HepG2 (cell line): ENCODE results near the gene CIAO2B. TPM values are rescaled to one million over a fixed set of nuclear protein-coding genes. Genes with fewer than 3 reads are reported as not detected.
"Not testable (repeated sequence)": the region's sequence is repeated elsewhere in the genome, so short reads cannot be mapped to it uniquely, and the experiment has no call there.

ENCODE experiments used
- ATAC-seq: fragments of 200-7000 bp; cut with Tn5 transposase; 3 replicates; pipeline ENCODE4 v1.9.1; 2020; ENCODE audit warnings: mild to moderate bottlenecking, moderate library complexity
- BruUV-seq: library from RNA; stranded (reverse); fragments of 400-500 nt; replicated peaks from 2 replicates; lab custom pipeline; 2021; lab: Mats Ljungman, UMichigan
- CTCF ChIA-PET: fragments of 300-600 bp; formaldehyde crosslinking; extraction: SDS; loops from one replicate; lab custom pipeline; 2021; ENCODE audit warnings: low total read pairs, inconsistent platforms, low intra/inter-chr PET ratio; lab: Yijun Ruan, JAX
- POLR2A ChIA-PET: fragments of 350-600 bp; sonication (Branson Sonifier 250); formaldehyde crosslinking; loops from one replicate; lab custom pipeline; 2020; ENCODE audit warnings: antibody characterized with exemption, inconsistent platforms; lab: Yijun Ruan, JAX
- DNase-seq: peaks from one replicate; pipeline ENCODE4 v3.0.0-alpha.2; 2015; ENCODE audit warnings: low spot score
- FAIRE-seq: peaks from 3 replicates; lab custom pipeline; 2011; peaks lifted over from hg19 to GRCh38; lab: Jason Lieb, UNC
- H2AFZ ChIP-seq: one replicate; pipeline ENCODE4 v1.6.1; 2011; ENCODE audit warnings: low read length, inconsistent platforms
- H3K27ac ChIP-seq: fragments of 300-600 bp; 3 replicates; pipeline ENCODE4 v1.8.0; 2011; ENCODE audit warnings: mixed run types, mild to moderate bottlenecking, mixed read lengths, low read length, inconsistent platforms; ENCODE audit not compliant: insufficient read depth; ENCODE audit errors: extremely low read length
- H3K27me3 ChIP-seq, 2 experiments: fragments of 200-600 bp in 1 of 2; 2 replicates in 1 of 2; 3 replicates in 1 of 2; pipeline versions ENCODE4 v1.6.0 to v1.8.0; 2011; ENCODE audit warnings: low read length in 2 of 2, mild to moderate bottlenecking in 2 of 2, moderate library complexity in 2 of 2, inconsistent platforms in 1 of 2; ENCODE audit not compliant: insufficient read depth in 2 of 2, control insufficient read depth in 1 of 2
- H3K36me3 ChIP-seq, 2 experiments: fragments of 200-600 bp in 1 of 2; replicated peaks in 1 of 2; 2 replicates in 1 of 2; 3 replicates in 1 of 2; pipeline versions ENCODE4 v1.5.1 to v1.8.0; 2011; ENCODE audit warnings: low read length in 2 of 2, inconsistent platforms in 1 of 2; ENCODE audit not compliant: insufficient read depth in 2 of 2, control insufficient read depth in 1 of 2
- H3K4me1 ChIP-seq: 2 replicates; pipeline ENCODE4 v1.5.1; 2012; ENCODE audit warnings: low read length, inconsistent platforms; ENCODE audit not compliant: insufficient read depth
- H3K4me2 ChIP-seq: 2 replicates; pipeline ENCODE4 v1.6.0; 2011; ENCODE audit warnings: low read depth, low read length, inconsistent platforms
- H3K4me3 ChIP-seq, 3 experiments: fragments of 200-600 bp in 1 of 3; sonication (generic), shearing (Covaris generic) in 1 of 3; replicated peaks in 1 of 3; 2 replicates each; pipeline ENCODE4 v1.5.1; 2011 to 2016; ENCODE audit warnings: low read length in 3 of 3, inconsistent platforms in 2 of 3, low read depth in 2 of 3, mild to moderate bottlenecking in 2 of 3, control low read depth in 1 of 3, mixed read lengths in 1 of 3; ENCODE audit not compliant: insufficient read depth in 1 of 3
- H3K79me2 ChIP-seq: one replicate; pipeline ENCODE4 v1.6.1; 2011; ENCODE audit warnings: low read length, inconsistent platforms; ENCODE audit not compliant: insufficient read depth
- H3K9ac ChIP-seq: 2 replicates; pipeline ENCODE4 v1.6.0; 2011; ENCODE audit warnings: mild to moderate bottlenecking, low read depth, low read length, inconsistent platforms; ENCODE audit not compliant: insufficient read depth
- H3K9me3 ChIP-seq: 2 replicates; pipeline ENCODE4 v1.5.1; 2012; ENCODE audit warnings: mild to moderate bottlenecking, low read length
- H4K20me1 ChIP-seq: 2 replicates; pipeline ENCODE4 v1.6.0; 2011; ENCODE audit warnings: inconsistent platforms, mild to moderate bottlenecking, low read length, moderate library complexity; ENCODE audit not compliant: insufficient read depth
- AGO1 ChIP-seq: fragments of 200-400 bp; formaldehyde crosslinking; IDR thresholded peaks from 2 replicates; pipeline ENCODE4 v1.6.1; 2017; ENCODE audit warnings: mild to moderate bottlenecking, low read depth, low read length, moderate library complexity; ENCODE audit not compliant: poor library complexity, severe bottlenecking
- ZBTB33 ChIP-seq: sonication (generic); formaldehyde crosslinking; IDR thresholded peaks from 2 replicates; pipeline ENCODE4 v1.4.0; 2020; ENCODE audit warnings: missing genetic modification reagents
- ZMAT3 ChIP-seq: sonication (generic); formaldehyde crosslinking; conservative IDR thresholded peaks from 2 replicates; pipeline ENCODE4 v1.7.0; 2021; ENCODE audit warnings: missing genetic modification reagents
- ZMYM3 ChIP-seq: sonication (generic); formaldehyde crosslinking; IDR thresholded peaks from 2 replicates; pipeline ENCODE4 v1.5.1; 2020; ENCODE audit warnings: mild to moderate bottlenecking, missing genetic modification reagents
- ZNF24 ChIP-seq: fragments of 450-650 bp; IDR thresholded peaks from 2 replicates; pipeline ENCODE4 v1.6.1; 2017; ENCODE audit warnings: antibody characterized with exemption, mild to moderate bottlenecking
- ZNF652 ChIP-seq: IDR thresholded peaks from 2 replicates; pipeline ENCODE4 v1.6.1; 2016; ENCODE audit warnings: low read depth, borderline replicate concordance
- WGBS: methylation state at CpG from one replicate; pipeline ENCODE4 v1.1.6; 2017; ENCODE audit warnings: low lambda C conversion rate; 5-methylcytosine and 5-hydroxymethylcytosine counted together
- in situ Hi-C: cut with HindIII; loops from 2 replicates; pipeline ENCODE4 v1.10.0; 2017; ENCODE audit warnings: low pct_unique_long_range_greater_than_20kb; ENCODE audit not compliant: extremely low pct_ligation_motif_present
- intact Hi-C: fragments of 100-400 bp; cut with micrococcal nuclease; formaldehyde crosslinking; loops from one replicate; pipeline ENCODE4 v1.10.0; 2022; ENCODE audit not compliant: unreplicated experiment
- polyA plus RNA-seq, 8 experiments: library from polyadenylated mRNA; depleted of rRNA in 3 of 8; stranded (reverse) in 7 of 8; unstranded in 1 of 8; fragments of >200 nt; fragmentation: Illumina TruSeq in 4 of 8; extraction: Trizol in 4 of 8; gene quantifications; 2 replicates each; pipeline versions ENCODE4 v1.2.1 to v1.2.3, GENCODE V29; 2011 to 2016; ENCODE audit warnings: low read depth in 4 of 8, missing spikeins in 1 of 8, mixed read lengths in 1 of 8; ENCODE audit not compliant: insufficient read depth in 1 of 8
- total RNA-seq, 5 experiments: library from RNA; depleted of rRNA; stranded (reverse); fragments of >200 nt; fragmentation: Illumina TruSeq; extraction: Trizol; gene quantifications; 2 replicates each; pipeline ENCODE4 v1.2.3, GENCODE V29; 2016; ENCODE audit warnings: low read depth in 1 of 5

Gene CIAO2B
- total and polyA plus RNA-seq, 2 of the 13 experiments (the other 11 are each of a cell fraction or from before 2014, with no cell fraction given), result 157 to 293 TPM

- Histone ChIP-seq H3K27me3 (peaks cover 0 to 2% of the 10 kb centered on the region in 2 experiments; a peak in 1 of 5 replicates), H4K20me1 (no peaks in the 10 kb centered on the region), H3K4me1 (peaks cover 78% of the 10 kb centered on the region), H3K4me2 (no peak overlapping the region), H3K9ac (no peak overlapping the region), H3K4me3 (no peak overlapping the region), H3K79me2 (no peaks in the 10 kb centered on the region), H2AFZ (no peak overlapping the region), H3K27ac (no peak overlapping the region), H3K36me3 (no peaks in the 10 kb centered on the region), H3K9me3 (no peaks in the 10 kb centered on the region)
- DNase-seq (no peak), FAIRE-seq (no peak), ATAC-seq (no peak)
- ChIA-PET CTCF (no interaction called here), POLR2A (interaction anchor here (0.7 to 10.3 kb wide), 3 partner anchors 12 to 38 kb away, joined by 3 to 86 read pairs (median 4); partner anchors contain the start of gene CDH16)
- WGBS, result 38% methylated on average over 3 of the region's 3 CpGs
- BruUV-seq, result no TSS peak
- TF ChIP-seq ZNF24, result no peak
- TF ChIP-seq ZMYM3, result no peak
- TF ChIP-seq ZMAT3 (CRISPR knock-in tag), result 0 out of 2 replicates have a peak, but pooled peaks have one; percentile 15
- TF ChIP-seq AGO1, result no peak
- peak; percentile 87 for TF ChIP-seq ZBTB33
- intact Hi-C loops (loop anchor here (10.0 kb wide), 1 partner anchor 257 kb away; the partner anchor contains the start of genes B3GNT9, FBXL8 and TRADD), in situ Hi-C loops (no loop called here)
Observed at GRCh38 chr16:66898207-66898606, 36.0 kb downstream of the CIAO2B start.

GRCh38 chr16:66896682-66897081 lies 37.5 kb downstream of the CIAO2B start:
- DNase-seq, in situ Hi-C loops, FAIRE-seq, H3K4me2 ChIP-seq, BruUV-seq, H3K9me3 ChIP-seq, H4K20me1 ChIP-seq, POLR2A ChIA-PET, H3K79me2 ChIP-seq, H3K27me3 ChIP-seq, H3K4me3 ChIP-seq, H3K36me3 ChIP-seq, H3K9ac ChIP-seq, H2AFZ ChIP-seq, H3K27ac ChIP-seq, ATAC-seq: not testable (repeated sequence)
- intact Hi-C loops, result loop anchor here (10.0 kb wide), 1 partner anchor 258 kb away; the partner anchor contains the start of genes B3GNT9, FBXL8 and TRADD
- 10% methylated on average over 5 of the region's 5 CpGs for WGBS
- CTCF ChIA-PET, result interaction anchor here (3.0 to 3.3 kb wide), 2 partner anchors 28 to 31 kb away, joined by 28 to 37 read pairs; partner anchors contain the start of gene RRAD
- H3K4me1 ChIP-seq, result peaks cover 66% of the 10 kb centered on the region
- TF ChIP-seq ZNF652, result peak; percentile 58; the same call in 1 of the 2 replicates
